ENCODE measurements around the gene RASA3. TPM values are rescaled to one million over a fixed set of nuclear protein-coding genes. Genes with fewer than 3 reads are reported as not detected.

RASA3 gene
- total RNA-seq, 1 experiment from 2014 or later = 10.0 TPM

GRCh38 chr13:114140131-114140905 lies 7.9 kb upstream of the RASA3 start:
- no peak overlapping the region for H3K4me3 ChIP-seq
- H4K20me1 ChIP-seq (ENCODE audit: insufficient read depth) = no peaks in the 10 kb centered on the region
- H3K36me3 ChIP-seq (ENCODE audit: low read depth) = no peaks in the 10 kb centered on the region
- TF ChIP-seq EZH2 (IDR thresholded peaks at IDR 0.05; ENCODE audit: low read depth) = no peak
- TF ChIP-seq CTCF (conservative IDR thresholded peaks at IDR 0.05) = no peak
- ChIA-PET CTCF (no interaction called here), POLR2A (ENCODE audit: unreplicated experiment) (interaction anchor here (0.6 kb wide), 1 partner anchor 11 kb away, joined by 13 read pairs; no protein-coding TSS in a partner anchor)
- intact Hi-C loops (cut with micrococcal nuclease; ENCODE audit: unreplicated experiment) = no loop called here
- peaks cover 15% of the 10 kb centered on the region for H3F3A ChIP-seq (ENCODE audit: insufficient read depth, low read depth)
- H3K27me3 ChIP-seq (ENCODE audit: insufficient read depth, low read depth) = no peaks in the 10 kb centered on the region
- DNase-seq = no peak
- no peaks in the 10 kb centered on the region for H3K79me2 ChIP-seq (ENCODE audit: low read depth)
- H3K4me2 ChIP-seq = no peak overlapping the region
- H3K9me2 ChIP-seq (ENCODE audit: insufficient read depth) = no peaks in the 10 kb centered on the region
- BruUV-seq (replicated peaks) = no TSS peak
- H2AFZ ChIP-seq = no peak overlapping the region
- no peaks in the 10 kb centered on the region for H3K4me1 ChIP-seq (replicated peaks; ENCODE audit: insufficient read depth)
- no peaks in the 10 kb centered on the region for H3K9me3 ChIP-seq (ENCODE audit: insufficient read depth, low read depth)
- H3K27ac ChIP-seq = no peak overlapping the region

GRCh38 chr13:114136576-114136975 lies 4.2 kb upstream of the RASA3 start:
- CTCF ChIA-PET = no interaction called here
- H3F3A ChIP-seq (ENCODE audit: insufficient read depth, low read depth) = peaks cover 23% of the 10 kb centered on the region
- no peaks in the 10 kb centered on the region for H3K79me2 ChIP-seq (ENCODE audit: low read depth)
- intact Hi-C loops (cut with micrococcal nuclease; ENCODE audit: unreplicated experiment) = no loop called here
- H3K36me3 ChIP-seq (ENCODE audit: low read depth) = no peaks in the 10 kb centered on the region
- H3K27ac ChIP-seq = no peak overlapping the region
- H4K20me1 ChIP-seq (ENCODE audit: insufficient read depth) = no peaks in the 10 kb centered on the region
- H3K4me2 ChIP-seq = no peak overlapping the region
- no TSS peak for BruUV-seq (replicated peaks)
- peaks cover 2% of the 10 kb centered on the region; the same call in 1 of the 2 replicates for H3K4me1 ChIP-seq (replicated peaks; ENCODE audit: insufficient read depth)
- TF ChIP-seq CTCF (conservative IDR thresholded peaks at IDR 0.05) = no peak
- TF ChIP-seq EZH2 (IDR thresholded peaks at IDR 0.05; ENCODE audit: low read depth) = no peak
- no peaks in the 10 kb centered on the region for H3K9me2 ChIP-seq (ENCODE audit: insufficient read depth)
- no peaks in the 10 kb centered on the region for H3K27me3 ChIP-seq (ENCODE audit: insufficient read depth, low read depth)
- no peak overlapping the region for H3K4me3 ChIP-seq
- POLR2A ChIA-PET (ENCODE audit: unreplicated experiment) = no interaction called here
- no peak overlapping the region for H2AFZ ChIP-seq
- no peak for DNase-seq
- H3K9me3 ChIP-seq (ENCODE audit: insufficient read depth, low read depth) = no peaks in the 10 kb centered on the region

DNA sequence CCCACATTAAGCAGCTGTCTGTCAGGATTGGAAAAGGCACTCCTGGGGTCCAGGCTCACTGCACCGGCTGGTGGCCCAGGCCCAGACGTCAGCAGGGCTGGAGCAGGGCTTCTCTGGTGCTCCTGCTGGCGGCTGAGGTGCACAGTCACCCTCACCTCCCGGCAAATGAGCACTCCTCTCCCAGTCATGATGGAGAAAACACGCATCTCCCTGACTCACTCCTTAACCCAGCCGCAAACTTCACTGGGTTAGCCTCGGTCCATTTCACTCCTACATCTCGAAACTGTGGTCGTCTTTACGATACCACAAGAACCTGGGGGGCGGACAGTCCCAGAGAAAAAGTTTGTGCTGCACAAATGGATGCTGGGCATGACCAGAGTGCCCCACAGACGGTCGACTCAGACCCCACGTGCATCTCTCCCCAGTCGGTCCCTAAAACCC lies 3.3 kb upstream of the RASA3 start:
- ChIA-PET POLR2A (ENCODE audit: unreplicated experiment) (no interaction called here), CTCF (no interaction called here)
- no peak for TF ChIP-seq EZH2 (IDR thresholded peaks at IDR 0.05; ENCODE audit: low read depth)
- TF ChIP-seq CTCF (conservative IDR thresholded peaks at IDR 0.05) = no peak
- Histone ChIP-seq H4K20me1 (ENCODE audit: insufficient read depth) (no peaks in the 10 kb centered on the region), H3K27me3 (ENCODE audit: insufficient read depth, low read depth) (no peaks in the 10 kb centered on the region), H3K4me1 (replicated peaks; ENCODE audit: insufficient read depth) (peaks cover 9% of the 10 kb centered on the region), H2AFZ (no peak overlapping the region), H3K36me3 (ENCODE audit: low read depth) (no peaks in the 10 kb centered on the region), H3F3A (ENCODE audit: insufficient read depth, low read depth) (peaks cover 17% of the 10 kb centered on the region), H3K9me3 (ENCODE audit: insufficient read depth, low read depth) (no peaks in the 10 kb centered on the region), H3K4me3 (no peak overlapping the region), H3K79me2 (ENCODE audit: low read depth) (0 out of 2 replicates have a peak, but pooled peaks cover under 1% of the 10 kb centered on the region), H3K27ac (no peak overlapping the region), H3K4me2 (no peak overlapping the region), H3K9me2 (ENCODE audit: insufficient read depth) (no peaks in the 10 kb centered on the region)
- intact Hi-C loops (cut with micrococcal nuclease; ENCODE audit: unreplicated experiment) = no loop called here
- no peak for DNase-seq
- no TSS peak for BruUV-seq (replicated peaks)
